ENCODE results near the gene SLC9A7. TPM values are rescaled to one million over a fixed set of nuclear protein-coding genes. Genes with fewer than 3 reads are reported as not detected.

SLC9A7 gene
- total RNA-seq, 1 experiment from 2014 or later = 13.1 TPM

DNA sequence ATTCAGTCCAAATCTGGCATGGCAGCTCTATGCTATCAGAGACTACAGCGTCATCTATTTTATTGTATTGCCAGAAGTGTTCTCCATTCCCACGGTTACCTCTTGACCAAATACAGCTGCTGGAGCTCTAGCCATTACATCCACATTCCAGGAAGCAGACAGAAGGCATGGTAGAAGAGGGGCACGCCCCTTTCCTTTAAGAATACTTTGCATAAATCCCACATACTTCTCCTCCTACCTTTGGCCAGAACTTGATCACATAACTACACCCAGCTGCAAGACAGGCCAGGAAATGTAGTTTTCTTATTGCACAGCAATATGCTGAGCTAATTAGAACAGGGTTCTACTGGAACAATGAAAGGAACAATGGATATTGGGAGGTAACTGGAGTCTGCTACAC, 14.9 kb downstream of the SLC9A7 start:
- no TSS peak for BruUV-seq (replicated peaks)

DNA sequence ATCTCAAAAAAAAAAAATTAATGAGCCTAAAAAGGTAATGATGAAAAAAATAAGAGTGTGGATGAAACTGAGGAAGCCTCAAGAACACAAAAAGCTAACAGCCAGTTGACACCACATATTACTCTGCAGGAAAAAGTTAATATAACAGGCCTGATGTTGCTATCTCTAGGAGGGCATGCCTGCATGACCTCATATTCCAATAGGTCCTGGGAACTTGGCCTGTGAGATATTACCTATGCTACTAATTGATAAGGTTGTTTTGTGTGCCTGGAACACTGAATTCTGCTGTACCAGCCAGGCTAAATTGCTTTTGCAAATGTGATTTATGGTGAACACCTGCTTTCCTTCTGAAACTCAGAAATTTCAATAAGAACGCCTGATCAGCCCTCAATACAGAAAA, 15.9 kb downstream of the SLC9A7 start:
- TF ChIP-seq EZH2 (IDR thresholded peaks at IDR 0.05; ENCODE audit: borderline replicate concordance, low read depth, low read length, poor library complexity, severe bottlenecking) = no peak
- TF ChIP-seq, protein P1, sequence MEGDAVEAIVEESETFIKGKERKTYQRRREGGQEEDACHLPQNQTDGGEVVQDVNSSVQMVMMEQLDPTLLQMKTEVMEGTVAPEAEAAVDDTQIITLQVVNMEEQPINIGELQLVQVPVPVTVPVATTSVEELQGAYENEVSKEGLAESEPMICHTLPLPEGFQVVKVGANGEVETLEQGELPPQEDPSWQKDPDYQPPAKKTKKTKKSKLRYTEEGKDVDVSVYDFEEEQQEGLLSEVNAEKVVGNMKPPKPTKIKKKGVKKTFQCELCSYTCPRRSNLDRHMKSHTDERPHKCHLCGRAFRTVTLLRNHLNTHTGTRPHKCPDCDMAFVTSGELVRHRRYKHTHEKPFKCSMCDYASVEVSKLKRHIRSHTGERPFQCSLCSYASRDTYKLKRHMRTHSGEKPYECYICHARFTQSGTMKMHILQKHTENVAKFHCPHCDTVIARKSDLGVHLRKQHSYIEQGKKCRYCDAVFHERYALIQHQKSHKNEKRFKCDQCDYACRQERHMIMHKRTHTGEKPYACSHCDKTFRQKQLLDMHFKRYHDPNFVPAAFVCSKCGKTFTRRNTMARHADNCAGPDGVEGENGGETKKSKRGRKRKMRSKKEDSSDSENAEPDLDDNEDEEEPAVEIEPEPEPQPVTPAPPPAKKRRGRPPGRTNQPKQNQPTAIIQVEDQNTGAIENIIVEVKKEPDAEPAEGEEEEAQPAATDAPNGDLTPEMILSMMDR (conservative IDR thresholded peaks at IDR 0.05; ENCODE audit: low read depth, low read length) = no peak
- ChIA-PET CTCF (no interaction called here), POLR2A (ENCODE audit: low non-redundant PET) (no interaction called here)
- H3K9me3 ChIP-seq (ENCODE audit: low read depth, low read length, poor library complexity, severe bottlenecking) = peaks cover 7% of the 10 kb centered on the region
- H3K4me3 ChIP-seq (ENCODE audit: low read depth, low read length, poor library complexity, severe bottlenecking) = no peak overlapping the region
- H3K36me3 ChIP-seq (ENCODE audit: insufficient read depth, low read length, poor library complexity, severe bottlenecking) = no peaks in the 10 kb centered on the region
- DNase-seq (ENCODE audit: low spot score) = no peak
- no peak overlapping the region for H3K27ac ChIP-seq (ENCODE audit: low read depth, low read length, poor library complexity, severe bottlenecking)
- H3K4me1 ChIP-seq (ENCODE audit: insufficient read depth, low read length, poor library complexity, severe bottlenecking) = no peaks in the 10 kb centered on the region
- BruUV-seq (replicated peaks) = no TSS peak
- no peaks in the 10 kb centered on the region for H3K27me3 ChIP-seq (replicated peaks; ENCODE audit: insufficient read depth, low read depth, low read length, poor library complexity)
- intact Hi-C loops (cut with micrococcal nuclease; ENCODE audit: unreplicated experiment) = no loop called here

More for the DNA sequence above, 14.9 kb downstream of the SLC9A7 start:
- intact Hi-C loops (cut with micrococcal nuclease; ENCODE audit: unreplicated experiment) = no loop called here
- no peak for DNase-seq (ENCODE audit: low spot score)
- POLR2A ChIA-PET (ENCODE audit: low non-redundant PET) = no interaction called here
- peaks cover 7% of the 10 kb centered on the region for H3K9me3 ChIP-seq (ENCODE audit: low read depth, low read length, poor library complexity, severe bottlenecking)
- no peak overlapping the region for H3K27ac ChIP-seq (ENCODE audit: low read depth, low read length, poor library complexity, severe bottlenecking)
- no peaks in the 10 kb centered on the region for H3K36me3 ChIP-seq (ENCODE audit: insufficient read depth, low read length, poor library complexity, severe bottlenecking)
- no peaks in the 10 kb centered on the region for H3K27me3 ChIP-seq (replicated peaks; ENCODE audit: insufficient read depth, low read depth, low read length, poor library complexity)
- H3K4me3 ChIP-seq (ENCODE audit: low read depth, low read length, poor library complexity, severe bottlenecking) = no peak overlapping the region
- no peaks in the 10 kb centered on the region for H3K4me1 ChIP-seq (ENCODE audit: insufficient read depth, low read length, poor library complexity, severe bottlenecking)
- CTCF ChIA-PET = no interaction called here
- no peak for TF ChIP-seq EZH2 (IDR thresholded peaks at IDR 0.05; ENCODE audit: borderline replicate concordance, low read depth, low read length, poor library complexity, severe bottlenecking)
- TF ChIP-seq, protein P1 (conservative IDR thresholded peaks at IDR 0.05; ENCODE audit: low read depth, low read length) = no peak

DNA sequence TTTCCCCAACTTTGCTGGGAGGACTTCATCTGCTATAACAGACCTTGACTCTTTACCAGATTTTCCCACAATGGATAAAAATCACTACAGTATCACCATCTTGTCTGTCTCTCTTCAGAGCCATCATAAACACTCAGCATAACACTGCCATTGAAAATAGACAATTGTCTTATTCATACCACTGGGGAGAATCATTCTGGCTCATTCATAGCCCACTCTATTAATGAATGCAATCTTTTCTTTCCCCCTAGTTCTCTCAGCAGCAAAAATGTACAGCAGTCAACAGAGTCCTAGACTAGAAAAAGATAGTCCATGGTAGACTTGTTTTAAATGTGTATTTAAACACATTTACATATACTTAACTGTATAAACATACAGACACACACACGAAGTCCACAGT, 19.2 kb downstream of the SLC9A7 start:
- Histone ChIP-seq H3K9me3 (ENCODE audit: low read depth, low read length, poor library complexity, severe bottlenecking) (peaks cover 17% of the 10 kb centered on the region), H3K27ac (ENCODE audit: low read depth, low read length, poor library complexity, severe bottlenecking) (no peak overlapping the region), H3K36me3 (ENCODE audit: insufficient read depth, low read length, poor library complexity, severe bottlenecking) (no peaks in the 10 kb centered on the region), H3K4me3 (ENCODE audit: low read depth, low read length, poor library complexity, severe bottlenecking) (no peak overlapping the region), H3K4me1 (ENCODE audit: insufficient read depth, low read length, poor library complexity, severe bottlenecking) (no peaks in the 10 kb centered on the region), H3K27me3 (replicated peaks; ENCODE audit: insufficient read depth, low read depth, low read length, poor library complexity) (no peaks in the 10 kb centered on the region)
- CTCF ChIA-PET = no interaction called here
- no peak for TF ChIP-seq EZH2 (IDR thresholded peaks at IDR 0.05; ENCODE audit: borderline replicate concordance, low read depth, low read length, poor library complexity, severe bottlenecking)
- TF ChIP-seq, protein P1 (conservative IDR thresholded peaks at IDR 0.05; ENCODE audit: low read depth, low read length) = no peak
- no peak for DNase-seq (ENCODE audit: low spot score)
- intact Hi-C loops (cut with micrococcal nuclease; ENCODE audit: unreplicated experiment) = no loop called here
- POLR2A ChIA-PET (ENCODE audit: low non-redundant PET) = no interaction called here
- BruUV-seq (replicated peaks) = no TSS peak

Data from A673 (cell line).